Peyer's patch (tissue), 4 donors: ENCODE measurements around the gene SLC66A2.

Experiments used
- POLR2A ChIP-seq, 2 donors: fragments of 450-650 bp; IDR thresholded peaks; one replicate each; pipeline ENCODE4 v1.5.1; 2017; ENCODE audit warnings: antibody characterized with exemption in 2 of 2, mild to moderate bottlenecking in 2 of 2, moderate library complexity in 2 of 2
- TF ChIP-seq, protein P1 (sequence below), 6 experiments: fragments of 450-650 bp in 4 of 6; fragments of 200-600 bp in 2 of 6; sonication (generic) in 1 of 6; IDR thresholded peaks; one replicate each; pipeline ENCODE4 v1.5.1; 2017 to 2019; ENCODE audit warnings: antibody characterized with exemption in 6 of 6, mild to moderate bottlenecking in 3 of 6, moderate library complexity in 1 of 6

DNA sequence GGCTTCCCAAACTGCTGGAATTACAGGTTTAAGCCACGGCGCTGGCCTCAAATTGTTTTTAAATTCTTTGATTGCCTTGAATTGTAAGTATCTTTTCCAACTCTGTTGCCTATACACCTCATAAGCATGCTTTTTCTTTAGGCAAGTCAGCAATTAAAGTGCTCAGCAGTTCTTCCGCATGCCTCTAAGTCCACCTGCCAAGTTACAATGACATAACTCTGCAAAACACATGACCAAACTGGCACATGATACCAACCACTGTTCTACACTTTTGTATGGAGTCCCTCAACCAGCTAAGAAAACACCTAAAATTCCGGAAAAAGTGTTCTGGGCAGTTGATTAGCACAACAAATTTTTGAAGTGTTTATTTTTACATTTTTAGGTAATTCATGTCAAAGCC is 31.8 kb upstream of the SLC66A2 start:
- TF ChIP-seq, protein P1, sequence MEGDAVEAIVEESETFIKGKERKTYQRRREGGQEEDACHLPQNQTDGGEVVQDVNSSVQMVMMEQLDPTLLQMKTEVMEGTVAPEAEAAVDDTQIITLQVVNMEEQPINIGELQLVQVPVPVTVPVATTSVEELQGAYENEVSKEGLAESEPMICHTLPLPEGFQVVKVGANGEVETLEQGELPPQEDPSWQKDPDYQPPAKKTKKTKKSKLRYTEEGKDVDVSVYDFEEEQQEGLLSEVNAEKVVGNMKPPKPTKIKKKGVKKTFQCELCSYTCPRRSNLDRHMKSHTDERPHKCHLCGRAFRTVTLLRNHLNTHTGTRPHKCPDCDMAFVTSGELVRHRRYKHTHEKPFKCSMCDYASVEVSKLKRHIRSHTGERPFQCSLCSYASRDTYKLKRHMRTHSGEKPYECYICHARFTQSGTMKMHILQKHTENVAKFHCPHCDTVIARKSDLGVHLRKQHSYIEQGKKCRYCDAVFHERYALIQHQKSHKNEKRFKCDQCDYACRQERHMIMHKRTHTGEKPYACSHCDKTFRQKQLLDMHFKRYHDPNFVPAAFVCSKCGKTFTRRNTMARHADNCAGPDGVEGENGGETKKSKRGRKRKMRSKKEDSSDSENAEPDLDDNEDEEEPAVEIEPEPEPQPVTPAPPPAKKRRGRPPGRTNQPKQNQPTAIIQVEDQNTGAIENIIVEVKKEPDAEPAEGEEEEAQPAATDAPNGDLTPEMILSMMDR (IDR thresholded peaks at IDR 0.05), result no peak
- no peak for TF ChIP-seq POLR2A (IDR thresholded peaks at IDR 0.05)
